ENCODE data around the gene POLN. TPM values are rescaled to one million over a fixed set of nuclear protein-coding genes. Genes with fewer than 3 reads are reported as not detected.

POLN gene
- total RNA-seq, 4 donors from 2014 or later = 0.27 to 2.6 (median 1.4) TPM

DNA sequence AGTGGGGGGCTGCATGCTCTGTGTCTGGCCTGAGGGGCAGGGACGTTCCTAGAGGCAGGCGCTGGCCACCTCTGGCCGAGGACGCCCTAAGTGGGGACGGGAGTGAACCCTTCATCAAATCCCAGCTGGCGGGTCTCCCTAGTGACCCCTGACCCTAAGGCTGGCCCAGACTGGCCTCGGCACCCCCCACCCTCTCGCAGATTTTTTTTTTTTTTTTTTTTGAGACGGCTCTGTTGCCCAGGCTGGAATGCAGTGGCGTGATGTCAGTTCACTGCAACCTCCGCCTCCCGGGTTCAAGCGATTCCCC, 21.0 kb upstream of the POLN start:
- DNase-seq = no peak
- in situ Hi-C loops (cut with MboI; ENCODE audit: low pct_ligation_motif_present in 1 of 4, low pct_unique_long_range_greater_than_20kb in 1 of 4, low sequenced_read_pairs in 3 of 4) = no loop called here
- Histone ChIP-seq H3K27me3 (no peaks in the 10 kb centered on the region), H3K36me3 (no peaks in the 10 kb centered on the region), H3K9me3 (no peaks in the 10 kb centered on the region), H3K27ac (peak overlapping the region; percentile 91 to 99 (median 98)), H3K4me3 (peak overlapping the region; percentile 53 to 96 (median 65)), H3K4me1 (peaks cover 26 to 62% (median 46%) of the 10 kb centered on the region in 4 donors)
- intact Hi-C loops (cut with DNase I; ENCODE audit: low total_unique reads) = no loop called here
- 42% methylated on average over 13 of the region's 13 CpGs; no CpG with 5 or more reads in 1 of the 2 donors for WGBS, 2 donors (ENCODE audit: low coverage in 1 of 2)
- TF ChIP-seq POLR2AphosphoS5 (IDR thresholded peaks at IDR 0.05) (no peak), EP300 (IDR thresholded peaks at IDR 0.05; ENCODE audit: low read depth) (no peak), POLR2A (IDR thresholded peaks at IDR 0.05) (no peak)
- TF ChIP-seq, protein P1, sequence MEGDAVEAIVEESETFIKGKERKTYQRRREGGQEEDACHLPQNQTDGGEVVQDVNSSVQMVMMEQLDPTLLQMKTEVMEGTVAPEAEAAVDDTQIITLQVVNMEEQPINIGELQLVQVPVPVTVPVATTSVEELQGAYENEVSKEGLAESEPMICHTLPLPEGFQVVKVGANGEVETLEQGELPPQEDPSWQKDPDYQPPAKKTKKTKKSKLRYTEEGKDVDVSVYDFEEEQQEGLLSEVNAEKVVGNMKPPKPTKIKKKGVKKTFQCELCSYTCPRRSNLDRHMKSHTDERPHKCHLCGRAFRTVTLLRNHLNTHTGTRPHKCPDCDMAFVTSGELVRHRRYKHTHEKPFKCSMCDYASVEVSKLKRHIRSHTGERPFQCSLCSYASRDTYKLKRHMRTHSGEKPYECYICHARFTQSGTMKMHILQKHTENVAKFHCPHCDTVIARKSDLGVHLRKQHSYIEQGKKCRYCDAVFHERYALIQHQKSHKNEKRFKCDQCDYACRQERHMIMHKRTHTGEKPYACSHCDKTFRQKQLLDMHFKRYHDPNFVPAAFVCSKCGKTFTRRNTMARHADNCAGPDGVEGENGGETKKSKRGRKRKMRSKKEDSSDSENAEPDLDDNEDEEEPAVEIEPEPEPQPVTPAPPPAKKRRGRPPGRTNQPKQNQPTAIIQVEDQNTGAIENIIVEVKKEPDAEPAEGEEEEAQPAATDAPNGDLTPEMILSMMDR (IDR thresholded peaks at IDR 0.05) = no peak

DNA sequence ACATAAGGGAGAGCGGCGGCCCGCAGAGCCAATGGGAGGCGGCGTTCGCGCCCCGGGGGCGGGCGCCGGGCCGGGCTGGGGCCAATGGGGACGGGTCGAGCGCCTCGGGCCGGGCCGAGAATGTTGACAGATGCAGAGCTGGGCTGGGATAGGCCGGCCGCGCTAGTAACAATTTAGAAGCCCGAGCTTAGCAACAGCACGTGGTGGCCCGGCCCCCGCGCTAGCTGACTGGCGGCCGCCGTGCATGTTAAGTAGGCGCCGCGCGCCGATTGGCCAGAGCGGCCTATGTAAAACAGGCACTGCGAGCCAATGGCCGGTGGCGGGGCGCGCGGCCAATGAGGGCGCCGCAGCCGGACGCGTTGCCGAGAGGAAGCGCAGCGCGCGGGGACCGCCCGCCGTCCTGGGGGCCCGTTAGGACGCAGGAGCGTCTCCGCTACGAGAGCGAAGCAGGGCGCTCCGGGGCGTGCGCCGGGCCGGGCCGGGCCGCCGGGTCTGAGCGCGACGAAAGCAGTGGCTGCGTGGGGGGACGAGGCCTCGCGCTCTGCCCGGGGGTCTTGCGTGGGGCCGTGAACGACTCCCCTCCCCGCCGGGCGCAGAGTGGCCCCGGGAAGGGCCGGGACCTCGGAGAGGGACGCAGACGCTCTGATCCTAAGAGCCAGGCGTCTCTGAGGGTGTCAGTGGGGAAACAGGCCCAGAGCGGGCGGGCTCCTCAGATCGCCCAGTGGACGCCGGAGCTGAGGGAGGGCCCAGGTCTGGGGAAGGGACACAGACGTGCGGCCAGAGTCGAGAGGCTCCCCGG, 20.4 kb upstream of the POLN start:
- DNase-seq = peak; percentile 99
- Histone ChIP-seq H3K4me3 (peak overlapping the region; percentile 53 to 100 (median 81)), H3K9me3 (no peaks in the 10 kb centered on the region), H3K27ac (peak overlapping the region; percentile 91 to 99 (median 98)), H3K4me1 (peaks cover 26 to 68% (median 51%) of the 10 kb centered on the region in 4 donors), H3K36me3 (no peaks in the 10 kb centered on the region), H3K27me3 (no peaks in the 10 kb centered on the region)
- 1% methylated on average over 60 of the region's 98 CpGs; no CpG with 5 or more reads in 1 of the 2 donors for WGBS, 2 donors (ENCODE audit: low coverage in 1 of 2)
- in situ Hi-C loops (cut with MboI; ENCODE audit: low pct_ligation_motif_present in 1 of 4, low pct_unique_long_range_greater_than_20kb in 1 of 4, low sequenced_read_pairs in 3 of 4) (no loop called here), intact Hi-C loops (cut with DNase I; ENCODE audit: low total_unique reads) (no loop called here)
- TF ChIP-seq, protein P1 (IDR thresholded peaks at IDR 0.05) = no peak
- peak; percentile 82 for TF ChIP-seq POLR2A (IDR thresholded peaks at IDR 0.05)
- no peak for TF ChIP-seq EP300 (IDR thresholded peaks at IDR 0.05; ENCODE audit: low read depth)
- peak; percentile 92 to 94 (median 92) for TF ChIP-seq POLR2AphosphoS5 (IDR thresholded peaks at IDR 0.05)

DNA sequence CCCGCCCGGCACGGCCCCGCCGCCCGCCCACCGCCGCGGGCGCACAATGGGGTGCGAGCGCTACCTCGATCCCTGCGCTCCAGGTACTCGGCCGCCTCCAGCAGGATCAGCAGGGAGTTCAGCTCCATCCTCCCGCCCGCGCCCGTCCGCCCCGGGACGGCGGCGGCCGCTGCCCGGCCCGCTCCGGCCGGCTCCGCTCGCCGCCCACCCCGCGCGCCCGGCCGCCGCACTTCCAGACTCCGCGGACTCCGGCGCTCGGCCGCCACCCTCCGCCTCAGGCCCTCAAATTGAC, 19.9 kb upstream of the POLN start, which contains the start of gene MXD4:
TSS of gene MXD4 (minus strand) at position 257 of the 292 bp plus-strand sequence. CDS start at position 128, 129 bp downstream.
- Histone ChIP-seq H3K27ac (peak within 1 kb of the TSS; percentile 95 to 99 (median 98)), H3K4me1 (peaks cover 30 to 72% (median 57%) of the 10 kb centered on the region in 4 donors), H3K4me3 (peak within 1 kb of the TSS; percentile 96 to 100 (median 98)), H3K9me3 (no peaks in the 10 kb centered on the region), H3K36me3 (no peaks in the 10 kb centered on the region), H3K27me3 (no peaks in the 10 kb centered on the region)
- 0% methylated on average over 18 of the region's 46 CpGs; no CpG with 5 or more reads in 1 of the 2 donors for WGBS, 2 donors (ENCODE audit: low coverage in 1 of 2)
- in situ Hi-C loops (cut with MboI; ENCODE audit: low pct_ligation_motif_present in 1 of 4, low pct_unique_long_range_greater_than_20kb in 1 of 4, low sequenced_read_pairs in 3 of 4) = no loop called here
- no peak for DNase-seq
- TF ChIP-seq POLR2AphosphoS5 (IDR thresholded peaks at IDR 0.05) = peak; percentile 54 to 91 (median 75)
- TF ChIP-seq, protein P1 (IDR thresholded peaks at IDR 0.05) = no peak
- intact Hi-C loops (cut with DNase I; ENCODE audit: low total_unique reads) = no loop called here

DNA sequence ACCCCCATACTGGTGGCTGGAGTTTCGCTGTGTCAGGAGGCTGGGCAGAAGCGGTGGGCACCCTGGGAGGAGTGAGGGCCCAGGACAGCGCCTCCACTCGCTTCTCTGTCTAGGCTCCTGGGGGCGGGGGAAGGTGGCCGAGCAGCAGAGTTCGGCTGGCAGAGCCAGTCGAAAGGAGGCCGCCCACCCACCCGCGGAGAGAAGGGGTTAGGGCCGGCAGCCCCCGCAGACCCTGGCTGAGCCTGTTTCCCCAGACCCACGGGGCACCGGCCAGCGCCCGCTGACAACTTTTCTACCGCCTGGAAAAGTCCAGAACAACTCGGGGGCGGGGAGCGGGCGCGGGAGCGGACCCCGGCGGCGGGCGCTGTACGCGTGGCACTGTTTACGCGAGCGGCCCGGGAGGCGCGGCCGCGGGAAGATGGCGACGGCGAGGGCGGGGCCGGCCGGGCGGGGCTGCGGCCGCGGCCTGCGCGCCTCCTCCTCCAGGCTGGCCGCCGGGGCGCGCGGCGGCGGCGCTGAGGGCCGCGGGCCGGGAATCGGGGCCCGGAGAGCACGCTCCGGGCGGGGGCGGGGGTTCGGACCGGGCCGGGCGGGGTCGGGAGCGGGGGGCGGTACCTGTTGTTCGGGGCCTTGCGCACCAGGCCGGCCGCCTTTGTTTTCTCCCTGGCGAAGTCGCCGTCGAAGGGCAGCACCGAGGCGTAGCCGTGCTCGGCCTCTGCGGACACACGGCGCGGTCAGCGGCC, 19.4 kb upstream of the POLN start:
- Histone ChIP-seq H3K36me3 (no peaks in the 10 kb centered on the region), H3K27me3 (no peaks in the 10 kb centered on the region), H3K4me3 (peak overlapping the region; percentile 96 to 100 (median 98)), H3K4me1 (peaks cover 35 to 72% (median 60%) of the 10 kb centered on the region in 4 donors), H3K9me3 (no peaks in the 10 kb centered on the region), H3K27ac (peak overlapping the region; percentile 95 to 97 (median 97))
- TF ChIP-seq POLR2AphosphoS5 (IDR thresholded peaks at IDR 0.05) = no peak
- no peak for TF ChIP-seq POLR2A (IDR thresholded peaks at IDR 0.05)
- TF ChIP-seq, protein P1 (IDR thresholded peaks at IDR 0.05) = no peak
- TF ChIP-seq EP300 (IDR thresholded peaks at IDR 0.05; ENCODE audit: low read depth) = no peak
- intact Hi-C loops (cut with DNase I; ENCODE audit: low total_unique reads) (no loop called here), in situ Hi-C loops (cut with MboI; ENCODE audit: low pct_ligation_motif_present in 1 of 4, low pct_unique_long_range_greater_than_20kb in 1 of 4, low sequenced_read_pairs in 3 of 4) (no loop called here)
- peak; percentile 66 for DNase-seq
- 1% methylated on average over 58 of the region's 91 CpGs; no CpG with 5 or more reads in 1 of the 2 donors for WGBS, 2 donors (ENCODE audit: low coverage in 1 of 2)

Measured in transverse colon (tissue), 4 donors.